Measurements from ENCODE around the gene S100A10. TPM values are rescaled to one million over a fixed set of nuclear protein-coding genes. Genes with fewer than 3 reads are reported as not detected.
A peak's percentile ranks its signal among the peaks of the same experiment; 100 is the strongest.

The S100A10 gene
- polyA plus RNA-seq, 1 donor: 877 TPM

DNA sequence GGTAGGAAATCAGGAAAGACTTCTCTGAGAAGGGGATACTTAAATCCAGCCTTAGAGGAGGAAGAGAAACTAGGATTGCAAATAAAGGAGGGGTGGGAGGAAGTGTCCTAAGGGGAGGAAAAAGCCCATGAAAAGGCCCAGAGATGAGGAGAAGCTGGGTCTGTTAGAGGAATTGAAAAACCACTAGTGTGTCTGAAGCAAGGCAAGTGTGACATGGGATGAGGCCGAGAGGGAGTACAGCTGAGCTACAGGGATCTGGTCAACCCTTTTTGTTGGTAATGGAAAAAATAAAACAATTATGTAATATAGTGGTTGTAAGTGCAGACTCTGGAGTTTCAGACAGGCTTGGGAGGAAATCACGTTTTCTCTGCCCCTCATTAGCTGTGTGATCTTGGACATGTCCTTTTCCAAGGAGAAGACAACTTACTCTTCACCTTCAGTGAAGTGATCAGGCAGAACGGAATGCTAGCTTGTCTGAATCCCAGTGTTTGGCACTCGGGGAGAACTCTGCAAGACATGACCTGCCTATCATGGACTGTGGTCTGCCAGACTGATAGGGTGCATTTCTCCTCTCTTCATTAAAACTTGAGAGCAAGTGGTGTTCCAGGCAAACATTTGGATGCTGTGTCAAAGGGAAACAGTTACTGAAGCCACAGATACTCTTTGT lies 7.4 kb upstream of the S100A10 start:
- Histone ChIP-seq H3K4me1 (ENCODE audit: control insufficient read depth, insufficient read depth, low read length) (peaks cover 13% of the 10 kb centered on the region), H3K9me3 (ENCODE audit: control insufficient read depth, low read depth, low read length) (no peaks in the 10 kb centered on the region), H3K36me3 (ENCODE audit: control insufficient read depth, insufficient read depth, low read length) (no peaks in the 10 kb centered on the region), H3K27ac (ENCODE audit: low read length) (peak overlapping the region; percentile 11), H3K27me3 (ENCODE audit: control insufficient read depth, insufficient read depth, low read length) (no peaks in the 10 kb centered on the region), H3K4me3 (ENCODE audit: low read length) (no peak overlapping the region)
- WGBS (ENCODE audit: insufficient coverage, low lambda C conversion rate): no CpG with 5 or more reads among the region's 4 CpGs
- no peak for DNase-seq

DNA sequence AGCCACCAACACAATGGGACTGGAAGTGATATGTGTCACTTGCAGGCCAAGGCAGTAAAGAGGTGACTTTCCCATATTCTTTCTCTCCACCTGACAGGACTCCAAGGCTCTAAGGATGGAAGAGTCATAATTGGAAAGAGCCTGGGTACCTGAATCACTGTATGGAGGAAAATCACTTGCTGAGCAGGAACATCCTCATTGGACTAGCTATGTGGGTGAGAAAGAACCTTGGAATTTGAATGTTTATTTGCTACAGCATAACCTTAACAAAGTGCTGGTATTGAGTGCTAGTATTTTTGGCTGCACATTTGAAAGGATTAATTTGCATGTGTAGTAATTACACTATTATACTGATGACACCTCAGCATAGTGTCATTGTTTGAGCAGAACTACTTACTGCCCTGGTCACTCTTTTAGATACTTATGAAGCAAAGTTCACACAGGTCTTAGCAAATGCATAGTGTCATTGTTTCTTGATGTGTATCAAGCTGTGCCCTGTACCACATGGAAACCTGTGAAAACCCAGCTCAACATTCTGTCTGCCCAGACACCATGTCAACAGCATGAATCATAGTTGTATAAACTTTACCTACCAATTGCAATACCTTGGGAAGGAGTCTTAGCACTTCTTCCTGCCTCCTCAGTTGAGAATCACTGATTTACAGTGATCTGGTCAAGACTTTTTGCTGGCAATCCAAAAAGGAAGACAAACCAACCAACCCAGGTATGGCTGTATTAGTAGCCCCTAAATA lies 5.1 kb upstream of the S100A10 start:
- H3K4me3 ChIP-seq (ENCODE audit: low read length): no peak overlapping the region
- peak in 1 of 2 donors; percentile 60 for DNase-seq
- no peaks in the 10 kb centered on the region for H3K9me3 ChIP-seq (ENCODE audit: control insufficient read depth, low read depth, low read length)
- no peaks in the 10 kb centered on the region for H3K36me3 ChIP-seq (ENCODE audit: control insufficient read depth, insufficient read depth, low read length)
- H3K4me1 ChIP-seq (ENCODE audit: control insufficient read depth, insufficient read depth, low read length): peaks cover 13% of the 10 kb centered on the region
- H3K27ac ChIP-seq (ENCODE audit: low read length): peak overlapping the region; percentile 24
- no peaks in the 10 kb centered on the region for H3K27me3 ChIP-seq (ENCODE audit: control insufficient read depth, insufficient read depth, low read length)

DNA sequence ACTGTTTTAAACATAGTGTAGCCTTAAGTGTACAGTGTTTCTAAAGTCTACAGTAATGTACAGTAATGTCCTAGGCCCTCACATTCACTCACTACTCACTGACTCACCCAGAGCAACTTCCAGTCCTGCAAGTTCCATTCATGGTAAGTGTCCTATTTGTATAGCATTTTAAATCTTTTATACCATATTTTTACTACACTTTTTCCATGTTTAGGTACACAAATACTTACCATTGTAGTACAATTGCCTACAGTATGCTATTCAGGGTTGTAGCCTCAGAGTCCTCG lies 3.6 kb upstream of the S100A10 start:
- H3K27me3 ChIP-seq (ENCODE audit: control insufficient read depth, insufficient read depth, low read length): peaks cover 3% of the 10 kb centered on the region
- WGBS (ENCODE audit: insufficient coverage, low lambda C conversion rate): no CpG with 5 or more reads among the region's 1 CpG
- no peak for DNase-seq
- H3K4me3 ChIP-seq (ENCODE audit: low read length): no peak overlapping the region
- no peaks in the 10 kb centered on the region for H3K36me3 ChIP-seq (ENCODE audit: control insufficient read depth, insufficient read depth, low read length)
- peaks cover 13% of the 10 kb centered on the region for H3K4me1 ChIP-seq (ENCODE audit: control insufficient read depth, insufficient read depth, low read length)
- H3K27ac ChIP-seq (ENCODE audit: low read length): no peak overlapping the region
- no peaks in the 10 kb centered on the region for H3K9me3 ChIP-seq (ENCODE audit: control insufficient read depth, low read depth, low read length)

DNA sequence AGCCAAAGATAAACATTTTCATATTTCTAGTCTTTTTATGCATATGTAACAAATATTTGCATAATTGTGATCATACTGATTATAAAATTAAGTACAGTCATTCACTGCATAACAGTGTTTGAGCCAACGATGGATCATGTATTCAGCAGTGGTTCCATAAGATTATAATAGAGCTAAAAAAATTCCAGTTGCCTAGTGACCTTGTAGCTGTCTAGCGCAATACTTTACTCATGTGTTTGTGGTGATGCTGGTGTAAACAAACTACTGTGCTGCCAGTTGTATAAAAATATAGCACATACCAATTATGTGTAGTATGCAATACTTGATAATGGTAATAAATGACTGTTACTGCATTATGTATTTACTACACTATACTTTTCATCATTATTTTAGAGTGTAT lies 2.1 kb upstream of the S100A10 start:
- H3K4me1 ChIP-seq (ENCODE audit: control insufficient read depth, insufficient read depth, low read length): peaks cover 8% of the 10 kb centered on the region
- peaks cover 3% of the 10 kb centered on the region for H3K27me3 ChIP-seq (ENCODE audit: control insufficient read depth, insufficient read depth, low read length)
- H3K27ac ChIP-seq (ENCODE audit: low read length): no peak overlapping the region
- H3K9me3 ChIP-seq (ENCODE audit: control insufficient read depth, low read depth, low read length): no peaks in the 10 kb centered on the region
- no peak overlapping the region for H3K4me3 ChIP-seq (ENCODE audit: low read length)
- WGBS (ENCODE audit: insufficient coverage, low lambda C conversion rate): 80% methylated on average over 1 of the region's 2 CpGs
- DNase-seq: no peak
- H3K36me3 ChIP-seq (ENCODE audit: control insufficient read depth, insufficient read depth, low read length): no peaks in the 10 kb centered on the region

DNA sequence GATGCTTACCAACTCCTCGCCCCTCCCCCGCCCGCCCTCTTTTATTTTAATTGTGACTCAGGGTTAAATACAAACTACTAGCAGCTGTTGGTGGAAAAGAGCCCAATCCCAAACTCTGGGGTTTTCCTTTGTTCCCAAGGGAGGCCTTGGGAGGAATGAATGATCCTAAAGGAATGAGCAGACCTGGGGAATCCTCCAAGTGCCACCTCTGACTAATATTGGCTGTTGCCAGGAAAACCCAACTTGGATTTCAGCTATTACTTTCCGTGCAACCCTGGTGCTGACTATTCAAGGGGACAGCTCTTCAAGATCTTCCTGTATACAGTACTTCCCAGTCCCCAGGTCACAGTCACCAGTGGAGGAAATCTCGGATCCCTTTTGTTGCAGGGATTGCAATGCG lies 1.3 kb upstream of the S100A10 start:
- no peak overlapping the region for H3K4me3 ChIP-seq (ENCODE audit: low read length)
- WGBS (ENCODE audit: insufficient coverage, low lambda C conversion rate): 80% methylated on average over 2 of the region's 6 CpGs
- H3K4me1 ChIP-seq (ENCODE audit: control insufficient read depth, insufficient read depth, low read length): peaks cover 16% of the 10 kb centered on the region
- peak in 1 of 2 donors; percentile 39 for DNase-seq
- H3K27ac ChIP-seq (ENCODE audit: low read length): peak overlapping the region; percentile 100
- peaks cover 3% of the 10 kb centered on the region for H3K27me3 ChIP-seq (ENCODE audit: control insufficient read depth, insufficient read depth, low read length)
- no peaks in the 10 kb centered on the region for H3K9me3 ChIP-seq (ENCODE audit: control insufficient read depth, low read depth, low read length)
- no peaks in the 10 kb centered on the region for H3K36me3 ChIP-seq (ENCODE audit: control insufficient read depth, insufficient read depth, low read length)

DNA sequence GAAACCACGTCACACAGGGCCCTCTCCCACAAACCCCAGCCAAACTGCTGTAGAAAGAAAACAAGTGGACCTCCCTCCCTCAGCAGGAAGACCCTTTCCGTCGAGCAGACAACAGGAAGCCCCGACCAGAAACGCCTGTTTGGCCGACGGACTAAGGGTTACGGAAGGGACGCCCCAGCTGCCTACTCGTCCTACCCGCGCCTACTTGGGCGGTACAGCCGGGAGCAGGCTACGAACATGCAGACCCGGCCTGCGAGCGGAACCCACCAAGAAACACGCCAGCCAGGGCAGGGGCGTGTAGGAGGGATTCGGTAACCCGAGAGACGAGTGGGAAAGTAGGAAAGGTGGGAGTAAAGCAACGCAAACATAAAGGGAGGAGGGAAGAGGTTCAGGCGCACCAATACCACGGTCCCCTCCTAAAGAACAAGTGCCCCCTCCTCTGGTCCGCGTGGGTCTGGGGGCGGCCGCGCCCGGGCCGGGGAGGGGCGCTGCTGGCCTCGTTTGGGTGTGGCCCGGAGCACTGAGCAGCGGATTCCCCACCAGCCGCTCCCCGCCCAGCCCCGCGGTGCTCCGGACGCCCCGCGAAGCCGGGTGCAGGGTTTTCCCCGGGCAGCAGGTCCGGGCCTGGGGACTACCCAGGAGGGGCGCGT lies 450 bp downstream of the S100A10 start:
- peak overlapping the region; percentile 96 for H3K4me3 ChIP-seq (ENCODE audit: low read length)
- peak in 1 of 2 donors; percentile 63 for DNase-seq
- no CpG with 5 or more reads among the region's 50 CpGs for WGBS (ENCODE audit: insufficient coverage, low lambda C conversion rate)
- H3K4me1 ChIP-seq (ENCODE audit: control insufficient read depth, insufficient read depth, low read length): peaks cover 32% of the 10 kb centered on the region
- H3K9me3 ChIP-seq (ENCODE audit: control insufficient read depth, low read depth, low read length): no peaks in the 10 kb centered on the region
- peak overlapping the region; percentile 100 for H3K27ac ChIP-seq (ENCODE audit: low read length)
- no peaks in the 10 kb centered on the region for H3K36me3 ChIP-seq (ENCODE audit: control insufficient read depth, insufficient read depth, low read length)
- H3K27me3 ChIP-seq (ENCODE audit: control insufficient read depth, insufficient read depth, low read length): peaks cover 3% of the 10 kb centered on the region

DNA sequence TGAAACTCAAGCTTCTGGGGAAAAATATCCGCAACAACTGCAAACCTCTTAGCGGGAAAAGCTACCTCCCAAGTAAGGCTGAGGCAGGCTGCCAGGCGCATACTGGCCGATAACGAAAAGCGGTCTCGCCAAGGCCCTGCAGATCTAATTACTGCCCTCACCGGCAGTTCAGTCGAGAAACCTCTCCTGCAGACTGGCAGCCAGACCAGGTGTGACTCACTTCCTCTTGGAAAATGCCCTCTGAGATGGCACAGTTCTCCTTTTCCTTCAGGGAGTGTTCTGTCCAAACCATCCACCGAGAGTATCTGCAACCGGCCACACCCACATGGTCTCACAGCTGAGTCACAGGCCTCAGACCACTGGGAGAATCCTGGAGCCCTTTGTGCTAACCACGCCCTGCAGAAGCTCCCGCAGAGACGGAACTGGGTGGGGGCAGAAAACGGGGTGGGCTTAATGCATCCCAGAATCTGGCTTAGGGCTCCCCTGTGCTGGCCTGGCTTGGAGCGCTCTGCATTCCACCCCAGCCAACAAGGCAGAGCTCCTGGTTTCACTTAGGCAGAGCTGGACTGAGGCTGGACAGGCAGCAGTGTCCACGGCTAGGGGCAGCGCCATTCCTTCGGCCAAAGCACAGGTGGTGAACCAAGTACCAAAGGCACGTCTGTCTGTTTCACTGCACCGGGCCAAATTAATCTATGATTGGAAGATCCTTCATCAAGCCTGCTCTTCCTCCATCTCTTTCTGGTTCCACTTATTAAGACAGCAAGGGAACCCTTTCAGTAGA lies 1.2 kb downstream of the S100A10 start:
- Histone ChIP-seq H3K27ac (ENCODE audit: low read length) (peak overlapping the region; percentile 100), H3K27me3 (ENCODE audit: control insufficient read depth, insufficient read depth, low read length) (peaks cover 3% of the 10 kb centered on the region), H3K4me3 (ENCODE audit: low read length) (peak overlapping the region; percentile 96), H3K4me1 (ENCODE audit: control insufficient read depth, insufficient read depth, low read length) (peaks cover 36% of the 10 kb centered on the region), H3K9me3 (ENCODE audit: control insufficient read depth, low read depth, low read length) (no peaks in the 10 kb centered on the region), H3K36me3 (ENCODE audit: control insufficient read depth, insufficient read depth, low read length) (no peaks in the 10 kb centered on the region)
- peak; percentile 91 to 95 for DNase-seq
- WGBS (ENCODE audit: insufficient coverage, low lambda C conversion rate): 10% methylated on average over 2 of the region's 21 CpGs

DNA sequence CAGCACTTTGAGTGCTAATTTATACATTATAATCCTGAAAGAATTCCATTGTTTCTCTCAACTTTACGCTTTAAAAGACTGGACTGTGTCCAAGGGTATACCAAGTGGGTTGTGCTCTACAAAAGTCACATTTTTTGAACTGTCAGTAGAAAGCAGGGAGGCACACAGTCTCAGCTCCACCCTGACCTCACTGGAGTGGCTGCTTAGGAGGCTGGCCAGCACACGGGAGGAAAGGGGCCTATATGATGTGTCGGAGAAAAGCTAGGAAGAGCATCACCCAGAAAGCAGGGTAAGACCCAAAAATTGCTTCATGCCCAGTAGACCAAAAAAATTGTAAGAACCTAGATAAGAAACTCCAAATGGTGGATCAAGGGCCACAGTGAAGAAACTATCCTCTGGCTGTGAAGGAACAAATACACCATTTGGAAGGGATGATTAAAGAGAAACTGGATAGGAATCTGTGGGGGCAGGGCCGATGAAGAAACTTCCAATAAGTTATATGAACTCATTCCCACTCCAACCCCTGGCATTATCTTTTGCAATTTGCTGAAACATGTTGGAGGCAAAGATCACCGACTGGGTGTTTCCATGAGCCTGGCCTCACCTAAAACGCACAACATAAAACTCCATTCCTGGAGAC lies 1.9 kb downstream of the S100A10 start:
- H3K4me3 ChIP-seq (ENCODE audit: low read length): peak overlapping the region; percentile 96
- H3K36me3 ChIP-seq (ENCODE audit: control insufficient read depth, insufficient read depth, low read length): no peaks in the 10 kb centered on the region
- H3K9me3 ChIP-seq (ENCODE audit: control insufficient read depth, low read depth, low read length): no peaks in the 10 kb centered on the region
- WGBS (ENCODE audit: insufficient coverage, low lambda C conversion rate): no CpG with 5 or more reads among the region's 6 CpGs
- H3K27ac ChIP-seq (ENCODE audit: low read length): peak overlapping the region; percentile 100
- DNase-seq: peak in 1 of 2 donors; percentile 39
- peaks cover 36% of the 10 kb centered on the region for H3K4me1 ChIP-seq (ENCODE audit: control insufficient read depth, insufficient read depth, low read length)
- peaks cover 3% of the 10 kb centered on the region for H3K27me3 ChIP-seq (ENCODE audit: control insufficient read depth, insufficient read depth, low read length)

DNA sequence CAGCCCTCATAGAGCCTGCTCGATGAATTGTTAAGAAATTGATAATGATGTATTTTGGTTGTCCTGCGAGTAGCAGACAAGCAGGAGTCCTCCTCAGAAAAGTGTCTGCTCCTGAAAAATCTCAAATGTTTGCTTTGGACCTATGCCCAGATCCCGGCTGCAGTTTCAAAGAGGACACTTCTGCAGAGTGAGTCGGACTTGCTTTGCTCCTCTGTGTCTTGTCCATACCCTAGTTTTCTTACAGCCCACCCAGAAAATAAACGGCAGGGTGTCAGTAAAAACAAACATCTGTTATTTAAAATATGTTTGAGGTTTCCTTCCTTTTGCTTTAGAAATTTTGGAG lies 2.8 kb downstream of the S100A10 start:
- peaks cover 3% of the 10 kb centered on the region for H3K27me3 ChIP-seq (ENCODE audit: control insufficient read depth, insufficient read depth, low read length)
- peak overlapping the region; percentile 100 for H3K27ac ChIP-seq (ENCODE audit: low read length)
- H3K9me3 ChIP-seq (ENCODE audit: control insufficient read depth, low read depth, low read length): no peaks in the 10 kb centered on the region
- WGBS (ENCODE audit: insufficient coverage, low lambda C conversion rate): 0% methylated on average over 1 of the region's 5 CpGs
- peaks cover 38% of the 10 kb centered on the region for H3K4me1 ChIP-seq (ENCODE audit: control insufficient read depth, insufficient read depth, low read length)
- H3K36me3 ChIP-seq (ENCODE audit: control insufficient read depth, insufficient read depth, low read length): peaks cover 5% of the 10 kb centered on the region
- DNase-seq: peak in 1 of 2 donors; percentile 65
- peak overlapping the region; percentile 96 for H3K4me3 ChIP-seq (ENCODE audit: low read length)

Measured in large intestine (tissue), 3 donors.